Activated CD4-positive, alpha-beta T cell treated with anti-CD3 and anti-CD28 coated beads, Interleukin-2, amount 50 U/mL, for 16 hours (primary cell): ENCODE measurements around the gene SYTL4.

Experiments used
- DNase-seq: peaks from one replicate; pipeline ENCODE4 v3.0.0-alpha.2; 2020

The SYTL4 gene

DNA sequence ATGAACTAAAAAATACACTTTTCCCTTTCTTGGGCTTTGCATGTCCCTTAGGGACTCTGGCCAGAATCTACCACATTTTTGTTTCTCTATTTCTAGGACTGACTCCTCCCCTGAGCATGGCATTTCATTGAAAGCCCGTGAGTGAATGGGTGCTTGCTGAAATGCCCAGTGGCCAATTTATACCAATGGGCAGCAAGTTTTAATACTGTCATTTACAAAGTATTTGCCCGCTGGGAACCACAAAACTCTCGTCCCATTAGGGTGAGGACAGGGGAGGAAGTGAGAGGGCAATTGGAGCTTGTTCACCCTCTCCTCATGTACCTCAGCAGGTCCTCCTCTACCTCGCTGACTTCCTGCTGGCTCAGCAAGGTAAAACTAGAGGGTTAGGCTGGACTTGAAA lies 86.8 kb downstream of the SYTL4 start:
- no peak for DNase-seq

DNA sequence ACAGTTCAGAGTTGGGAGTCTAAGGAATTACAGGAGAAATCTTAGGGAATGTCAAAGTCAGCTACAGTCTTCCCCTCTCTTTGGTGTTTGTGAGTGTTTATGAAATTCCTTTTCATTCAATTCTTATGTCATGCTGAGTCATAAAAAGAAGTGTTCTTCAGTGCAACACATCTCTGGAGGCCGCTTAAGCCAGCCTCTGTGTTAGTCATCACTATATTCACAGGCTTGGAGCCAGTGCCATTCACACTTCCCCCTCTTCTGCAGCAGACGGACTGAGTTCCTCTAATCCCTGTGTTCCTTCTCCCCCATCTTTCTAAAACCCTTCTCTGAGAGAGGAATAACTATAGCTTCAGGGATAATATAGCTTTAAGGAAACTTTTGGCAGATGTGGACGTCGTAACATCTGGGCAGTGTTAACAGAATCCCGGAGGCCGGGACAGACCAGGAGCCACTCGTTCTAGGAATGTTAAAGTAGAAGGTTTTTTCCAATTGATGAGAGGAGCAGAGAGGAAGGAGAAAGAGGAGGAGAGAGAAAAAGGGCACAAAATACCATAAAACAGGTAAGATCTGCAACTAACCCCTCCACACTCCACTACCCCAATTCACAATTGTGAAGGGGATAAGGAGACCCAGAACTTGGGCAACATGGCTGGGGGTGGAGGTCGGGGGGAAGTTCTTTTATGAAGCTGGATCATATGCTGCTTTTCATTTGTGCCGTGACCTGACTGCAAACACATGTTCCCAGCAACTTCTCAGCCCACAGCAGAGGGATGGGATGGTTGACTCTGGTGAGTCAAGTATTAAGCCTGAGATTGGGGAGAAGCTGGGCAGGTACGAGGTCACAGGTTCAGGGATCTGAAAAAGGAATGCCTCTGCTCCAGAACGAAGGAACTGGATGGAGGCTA lies 87.7 kb downstream of the SYTL4 start, which contains the start of gene SRPX2:
Gene SRPX2 (plus strand): TSS at position 244 of the 905 bp plus-strand sequence. CDS start 2,124 bp downstream, outside the sequence.
- DNase-seq: no peak

DNA sequence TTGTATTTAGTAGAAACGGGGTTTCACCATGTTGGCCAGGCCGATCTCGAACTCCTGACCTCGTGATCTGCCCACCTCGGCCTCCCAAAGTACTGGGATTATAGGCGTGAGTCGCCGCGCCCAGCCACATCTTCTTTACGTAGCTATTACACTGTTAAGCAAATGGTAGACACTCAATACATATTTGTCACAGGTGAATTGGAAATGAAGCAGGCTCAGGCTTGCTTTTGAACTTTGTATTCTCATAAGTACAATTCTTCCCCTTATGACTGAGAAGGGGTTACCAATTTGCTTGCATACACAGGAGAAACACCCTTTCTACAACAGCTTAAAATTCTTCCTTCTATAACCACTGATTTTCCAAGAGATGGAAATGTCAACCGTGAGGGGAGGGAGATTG lies 88.7 kb downstream of the SYTL4 start:
- DNase-seq: no peak

DNA sequence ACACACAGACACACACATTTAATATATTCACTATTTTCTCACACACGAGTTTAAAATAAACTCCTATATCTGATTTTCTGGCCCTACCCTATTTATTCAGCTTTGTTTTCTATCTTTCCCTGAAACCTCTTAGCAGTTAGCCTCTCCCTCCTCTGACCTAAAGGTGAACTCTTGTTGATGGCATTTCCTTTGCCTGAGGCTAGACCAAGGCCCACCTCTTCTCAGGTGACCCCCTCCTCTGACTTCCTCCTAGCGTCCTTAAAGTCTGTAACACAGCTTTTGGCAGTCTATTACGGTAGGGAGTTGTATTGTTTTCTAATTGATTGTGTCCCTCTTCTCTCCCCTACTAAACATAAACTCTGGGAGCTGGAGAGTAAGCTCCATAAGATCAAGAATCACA lies 89.6 kb downstream of the SYTL4 start:
- DNase-seq: no peak

DNA sequence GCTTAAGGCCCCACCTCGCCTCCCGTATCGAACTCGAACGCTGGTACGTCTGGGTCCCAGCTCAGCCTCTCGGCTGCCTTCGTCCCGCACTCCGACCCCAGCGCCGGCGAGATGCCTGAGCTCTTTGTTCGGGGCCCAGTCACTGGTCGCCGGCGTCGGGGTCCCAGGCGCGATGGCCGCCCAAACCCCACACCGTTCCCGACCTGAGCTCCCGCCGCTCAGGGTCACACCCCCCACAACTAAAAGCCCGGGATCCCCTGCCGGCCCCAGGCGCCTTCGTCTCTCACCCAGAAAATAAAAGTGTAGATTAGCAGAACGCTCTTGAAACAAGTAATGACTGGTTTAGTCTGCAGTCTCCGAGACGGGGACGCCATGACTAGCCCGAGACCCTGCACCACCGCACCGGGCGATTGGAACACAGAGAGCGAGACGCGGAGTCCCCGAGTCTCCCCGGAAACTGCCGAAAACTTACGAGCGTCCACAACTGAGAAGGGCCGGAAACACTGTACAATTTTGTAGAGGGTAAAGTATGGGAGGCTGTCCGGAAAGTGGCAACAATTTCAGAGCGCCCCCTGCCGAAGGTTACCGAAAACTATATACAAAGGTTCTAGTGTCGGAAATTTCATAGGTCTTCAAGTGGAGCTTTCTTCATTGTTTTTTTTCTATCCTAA lies 95.5 kb downstream of the SYTL4 start, which contains the start of gene TSPAN6:
Gene TSPAN6 (minus strand): TSS at position 486 of the 671 bp plus-strand sequence. CDS start 112 bp downstream, at position 374.
- DNase-seq: peak; percentile 73

DNA sequence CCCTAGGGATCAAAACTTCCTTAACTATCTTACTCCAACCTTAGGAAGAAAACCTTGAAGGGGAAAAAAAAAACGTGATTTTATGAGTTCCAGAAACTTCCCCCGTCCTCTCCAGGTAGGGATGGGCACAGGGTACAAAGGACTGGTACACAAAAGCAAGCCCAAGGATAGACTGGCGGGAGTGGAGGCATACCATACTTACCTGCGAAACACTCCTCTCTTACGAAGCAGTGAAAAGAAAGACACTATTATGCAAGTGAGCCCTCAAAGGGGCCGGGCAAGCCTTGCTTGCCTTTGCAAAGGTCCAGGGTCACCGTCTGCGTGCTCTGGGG lies 96.0 kb downstream of the SYTL4 start:
- no peak for DNase-seq

DNA sequence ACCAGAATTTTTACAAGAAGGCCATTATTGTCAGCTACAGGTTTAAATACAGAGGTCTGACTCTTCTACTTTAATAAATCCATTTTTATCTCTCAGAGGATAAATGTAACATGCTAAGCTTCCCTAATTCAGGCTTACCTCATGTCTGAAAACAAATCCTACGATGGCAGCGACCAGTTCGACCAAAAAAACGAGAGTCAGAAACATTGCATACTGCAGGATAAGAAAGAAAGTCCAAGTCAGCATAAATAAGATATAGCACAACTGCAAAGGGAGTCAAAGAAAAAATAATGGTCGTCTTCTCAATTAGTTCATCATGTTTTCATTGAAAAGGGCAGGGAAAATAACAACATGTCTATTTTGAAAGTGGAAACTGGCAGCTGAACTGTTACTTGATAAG lies 96.9 kb downstream of the SYTL4 start:
- DNase-seq: no peak

DNA sequence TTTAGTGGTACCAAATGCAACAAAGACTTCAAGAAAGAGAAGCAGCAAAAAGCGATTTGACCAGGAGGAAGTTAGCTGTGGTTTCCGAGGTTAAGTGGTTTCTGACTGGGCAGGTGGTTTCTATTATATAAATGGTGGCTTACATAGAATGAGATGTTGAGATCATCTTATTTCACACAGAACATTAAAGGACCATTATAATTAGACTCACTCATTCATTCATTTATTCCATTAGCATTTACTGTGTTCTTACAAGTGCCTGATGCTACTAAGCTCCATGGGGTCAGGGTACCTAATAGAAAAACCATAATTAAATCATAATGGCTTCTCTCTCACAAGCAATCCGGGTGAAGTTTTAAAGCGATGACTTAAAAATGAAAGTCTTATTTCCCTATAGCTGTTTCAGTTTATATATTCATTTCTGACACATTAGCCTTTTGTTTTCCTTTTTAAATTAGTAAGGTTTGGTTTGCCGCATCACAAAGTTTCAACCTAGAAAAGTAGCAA lies 105.9 kb downstream of the SYTL4 start:
- peak; percentile 76 for DNase-seq
